ENCODE results near the gene CASP4.

DNA sequence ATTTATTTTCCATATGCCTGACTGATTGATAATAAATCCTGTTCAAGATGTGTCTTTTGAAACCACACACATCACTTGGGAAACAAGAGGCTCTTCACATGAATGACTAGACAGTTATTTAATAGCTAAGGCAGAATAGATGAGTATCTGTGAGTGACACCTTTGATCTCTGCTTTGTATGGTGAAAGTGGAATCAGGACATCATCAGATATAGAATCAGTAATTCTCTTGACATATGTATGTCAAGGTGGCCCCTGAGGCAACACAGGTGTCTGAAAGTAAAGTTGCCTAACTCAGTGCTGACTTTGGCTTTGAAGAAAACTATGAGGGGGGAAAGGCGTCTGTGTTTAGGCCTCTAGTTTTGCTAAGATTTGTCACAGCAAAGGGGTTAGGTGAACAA lies 11.5 kb upstream of the CASP4 start:
- TF ChIP-seq POLR2A (IDR thresholded peaks at IDR 0.05; ENCODE audit: low read depth, low read length) (no peak), USF2 (IDR thresholded peaks at IDR 0.05; ENCODE audit: low read depth, low read length) (no peak), CTCF (conservative IDR thresholded peaks at IDR 0.05; ENCODE audit: low read depth, low read length) (no peak), RAD21 (IDR thresholded peaks at IDR 0.05; ENCODE audit: low read length) (no peak), BHLHE40 (IDR thresholded peaks at IDR 0.05; ENCODE audit: low read depth, low read length) (no peak), FOS (IDR thresholded peaks at IDR 0.05; ENCODE audit: low read depth, low read length) (no peak), NFE2L2 (IDR thresholded peaks at IDR 0.05; ENCODE audit: low read depth, low read length) (no peak), ELK1 (IDR thresholded peaks at IDR 0.05; ENCODE audit: borderline replicate concordance, low read depth, low read length) (no peak), RFX5 (IDR thresholded peaks at IDR 0.05; ENCODE audit: low read depth, low read length) (no peak), MXI1 (IDR thresholded peaks at IDR 0.05; ENCODE audit: borderline replicate concordance, low read depth, low read length) (no peak), RCOR1 (IDR thresholded peaks at IDR 0.05; ENCODE audit: insufficient replicate concordance, low read length) (no peak), CHD1 (IDR thresholded peaks at IDR 0.05; ENCODE audit: low read depth, low read length) (no peak), CEBPB (IDR thresholded peaks at IDR 0.05; ENCODE audit: low read depth, low read length) (no peak), MAFK (IDR thresholded peaks at IDR 0.05; ENCODE audit: low read depth, low read length) (no peak)
